Stimulated activated CD8-positive, alpha-beta memory T cell treated with anti-CD3 and anti-CD28 coated beads, Interleukin-7, amount 100 ng/mL, for 4 hours (primary cell): ENCODE data around the gene TAPT1.
"Not testable (repeated sequence)": the region's sequence is repeated elsewhere in the genome, so short reads cannot be mapped to it uniquely, and the experiment has no call there.

Experiments
- DNase-seq, 2 donors: peaks; one replicate each; pipeline ENCODE4 v3.0.0-alpha.2; 2020; ENCODE audit warnings: low read depth in 2 of 2

The TAPT1 gene

GRCh38 chr4:16212138-16212782, 14.0 kb downstream of the TAPT1 start:
- DNase-seq, result no peak

- DNase-seq, result no peak
Measured at GRCh38 chr4:16207409-16207808, 18.9 kb downstream of the TAPT1 start.

GRCh38 chr4:16206848-16207247, 19.4 kb downstream of the TAPT1 start:
- DNase-seq, result no peak

- DNase-seq, result no peak
Measured at GRCh38 chr4:16206301-16206700, 20.0 kb downstream of the TAPT1 start.

GRCh38 chr4:16205298-16206164, 20.7 kb downstream of the TAPT1 start:
- no peak for DNase-seq

GRCh38 chr4:16204505-16204904, 21.8 kb downstream of the TAPT1 start:
- no peak for DNase-seq

GRCh38 chr4:16203083-16203482, 23.2 kb downstream of the TAPT1 start:
- DNase-seq, result no peak

- no peak for DNase-seq
Measured at GRCh38 chr4:16202598-16202997, 23.7 kb downstream of the TAPT1 start.

GRCh38 chr4:16199093-16199492, 27.2 kb downstream of the TAPT1 start:
- DNase-seq, result no peak

GRCh38 chr4:16197876-16198665, 28.2 kb downstream of the TAPT1 start:
- no peak for DNase-seq

GRCh38 chr4:16196482-16197393, 29.5 kb downstream of the TAPT1 start:
- no peak for DNase-seq

- no peak for DNase-seq
Measured at GRCh38 chr4:16195209-16195608, 31.1 kb downstream of the TAPT1 start.

GRCh38 chr4:16194798-16195197, 31.5 kb downstream of the TAPT1 start:
- not testable (repeated sequence) for DNase-seq

- no peak for DNase-seq
Measured at GRCh38 chr4:16194214-16194613, 32.1 kb downstream of the TAPT1 start.

GRCh38 chr4:16192631-16193518, 33.4 kb downstream of the TAPT1 start:
- no peak for DNase-seq

GRCh38 chr4:16192057-16192456, 34.2 kb downstream of the TAPT1 start:
- no peak for DNase-seq

GRCh38 chr4:16187455-16187854, 38.8 kb downstream of the TAPT1 start:
- no peak for DNase-seq

- no peak for DNase-seq
Measured at GRCh38 chr4:16186986-16187385, 39.3 kb downstream of the TAPT1 start.

GRCh38 chr4:16183604-16184003, 42.7 kb downstream of the TAPT1 start:
- no peak for DNase-seq

GRCh38 chr4:16176621-16177020, 49.6 kb downstream of the TAPT1 start:
- no peak for DNase-seq
